ENCODE results near the gene FKBP5.

The FKBP5 gene

DNA sequence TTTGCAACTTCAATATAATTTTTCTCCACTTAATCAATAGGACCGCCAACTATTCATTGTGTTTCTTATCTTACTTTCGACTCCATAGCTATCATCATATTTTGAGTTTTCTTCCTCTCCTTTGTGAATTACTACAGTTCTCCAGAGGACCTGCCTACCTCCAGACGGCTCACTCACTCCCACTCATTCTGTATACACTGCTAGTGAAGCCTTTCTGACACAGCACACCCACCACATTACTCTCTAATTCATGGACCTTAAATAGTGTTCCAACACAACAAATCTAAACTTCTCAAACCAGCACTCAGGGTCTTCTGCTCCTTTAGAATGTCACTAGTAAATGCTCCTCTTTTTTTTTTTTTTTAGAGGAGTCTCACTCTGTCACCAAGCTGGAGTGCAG is 23.8 kb downstream of the FKBP5 start:
- no peak for DNase-seq (ENCODE audit: low read depth in 2 of 2)

DNA sequence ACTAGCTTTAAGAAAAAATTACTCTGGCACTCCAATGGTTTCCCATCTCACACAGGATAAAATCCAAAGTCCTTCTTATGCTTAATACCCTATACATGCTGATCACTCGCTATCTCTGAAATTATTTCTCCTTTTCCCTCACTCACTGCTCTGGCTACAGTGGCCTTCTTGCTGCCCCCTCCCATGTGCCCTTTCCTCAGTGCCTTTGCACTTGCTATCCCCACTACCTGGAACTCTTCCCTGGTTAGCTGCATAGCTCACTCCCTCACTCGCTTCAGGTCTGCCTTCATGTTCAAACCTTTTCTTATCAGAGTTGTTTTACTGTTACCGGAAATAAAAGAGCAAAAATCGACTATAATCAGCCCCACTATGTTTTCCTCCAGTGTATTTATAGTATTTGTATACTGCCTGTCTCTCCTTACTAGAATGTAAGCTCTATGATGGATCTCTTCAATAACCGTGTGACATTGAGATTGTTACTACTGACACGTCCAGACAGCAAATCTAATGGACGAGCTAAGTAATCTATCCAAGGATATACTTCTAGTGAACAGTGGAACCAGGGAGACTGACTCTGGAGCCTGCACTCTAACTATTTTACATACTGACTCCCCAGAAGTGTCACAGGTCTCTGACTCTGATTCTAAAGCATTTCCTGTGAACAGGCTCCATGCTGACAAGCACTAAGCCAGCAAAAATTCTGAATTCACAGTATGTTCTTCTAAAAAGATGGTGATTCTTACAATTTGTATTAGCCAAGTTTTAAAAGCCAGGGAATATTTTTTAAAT is 25.1 kb downstream of the FKBP5 start:
- no peak for DNase-seq (ENCODE audit: low read depth in 2 of 2)

DNA sequence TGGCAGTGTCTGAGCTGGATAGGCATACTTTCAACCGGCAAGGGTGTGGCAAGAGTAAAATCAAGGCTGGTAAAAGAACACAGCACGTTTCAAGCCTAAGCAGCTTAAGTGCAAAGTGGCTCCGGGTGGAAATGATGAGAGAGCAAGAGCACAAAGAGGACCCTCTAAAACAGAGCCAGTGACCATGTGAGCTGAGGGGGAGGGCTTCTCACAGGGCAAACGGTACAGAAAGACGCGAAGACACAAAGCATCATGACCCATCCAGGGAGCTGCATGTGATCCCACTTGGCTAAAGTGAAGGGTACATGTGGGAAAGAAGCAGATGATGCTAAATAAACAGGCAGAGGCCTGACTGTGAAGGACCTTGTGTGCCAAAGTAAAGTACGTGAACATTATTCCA is 25.7 kb downstream of the FKBP5 start:
- DNase-seq (ENCODE audit: low read depth in 2 of 2): no peak

DNA sequence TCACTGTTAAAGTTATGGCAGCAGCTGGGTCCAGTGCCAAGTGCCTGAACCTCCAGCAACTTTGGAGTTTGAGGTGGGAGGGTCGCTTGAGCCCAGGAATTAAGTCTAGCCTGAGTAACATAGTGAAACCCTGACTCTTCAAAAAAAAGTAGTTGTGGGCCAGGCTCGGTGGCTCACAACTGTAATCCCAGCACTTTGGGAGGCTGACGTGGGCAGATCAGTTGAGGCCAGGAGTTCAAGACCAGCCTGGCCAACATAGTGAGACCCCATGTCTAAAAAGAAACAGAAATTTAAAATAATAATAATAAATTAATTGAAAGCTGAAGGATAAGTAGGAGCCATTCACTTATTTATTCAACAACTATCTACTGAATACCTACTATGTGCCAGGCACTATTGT is 33.8 kb downstream of the FKBP5 start:
- DNase-seq (ENCODE audit: low read depth in 2 of 2): no peak

DNA sequence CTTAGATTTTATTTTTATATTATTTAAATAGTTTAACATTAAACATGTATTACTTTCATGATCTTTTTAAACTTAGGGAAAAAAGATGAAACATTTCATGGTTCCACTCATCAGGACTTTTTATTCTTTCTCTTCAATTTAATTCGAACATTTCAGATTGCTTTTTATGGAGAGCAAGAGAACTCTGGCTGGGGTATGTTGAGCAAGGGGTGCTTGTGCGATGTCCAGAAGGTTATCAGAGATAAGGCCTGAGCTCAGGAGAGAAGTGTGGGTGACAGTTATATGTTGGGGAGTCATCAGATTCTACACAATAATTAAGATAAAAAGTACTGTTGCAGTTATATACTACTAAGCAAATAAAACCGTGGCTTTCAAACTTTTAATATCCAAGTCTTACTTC is 37.5 kb downstream of the FKBP5 start:
- no peak for DNase-seq (ENCODE audit: low read depth in 2 of 2)

DNA sequence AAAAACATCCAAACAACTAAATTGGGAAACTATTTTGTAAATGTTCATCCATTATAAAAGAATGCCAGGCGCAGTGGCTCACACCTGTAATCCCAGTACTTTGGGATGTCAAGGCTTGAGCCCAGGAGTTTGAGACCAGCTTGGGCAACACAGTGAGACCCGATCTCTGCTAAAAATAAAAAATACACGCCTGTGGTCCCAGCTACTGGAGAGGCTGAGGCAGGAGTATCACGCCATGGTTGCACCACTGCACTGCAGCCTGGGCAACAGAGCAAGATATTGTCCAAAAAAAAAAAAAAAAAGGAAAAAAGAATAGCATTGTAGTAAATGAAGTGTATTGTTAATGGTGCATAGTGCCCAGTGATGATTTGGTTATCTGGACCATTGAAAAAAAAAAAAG is 38.7 kb downstream of the FKBP5 start:
- no peak for DNase-seq (ENCODE audit: low read depth in 2 of 2)

DNA sequence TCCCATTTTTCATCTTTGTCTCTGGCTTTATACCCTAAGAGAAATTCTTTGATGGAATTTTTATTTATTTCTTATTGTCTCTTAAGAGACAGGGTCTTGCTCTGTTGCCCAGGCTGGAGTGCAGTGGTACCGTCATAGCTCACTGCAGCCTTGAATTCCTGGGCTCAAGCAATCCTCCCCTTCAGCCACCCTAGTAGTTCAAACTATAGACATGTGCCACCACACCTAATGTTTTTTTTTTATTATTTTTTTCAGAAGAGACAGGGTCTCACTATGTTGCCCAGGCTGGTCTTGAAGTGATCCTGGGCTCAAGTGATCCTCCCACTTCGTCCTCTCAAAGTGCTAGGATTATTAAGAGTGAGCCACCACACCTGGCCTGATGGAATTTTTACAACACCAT is 40.5 kb downstream of the FKBP5 start:
- no peak for DNase-seq (ENCODE audit: low read depth in 2 of 2)

DNA sequence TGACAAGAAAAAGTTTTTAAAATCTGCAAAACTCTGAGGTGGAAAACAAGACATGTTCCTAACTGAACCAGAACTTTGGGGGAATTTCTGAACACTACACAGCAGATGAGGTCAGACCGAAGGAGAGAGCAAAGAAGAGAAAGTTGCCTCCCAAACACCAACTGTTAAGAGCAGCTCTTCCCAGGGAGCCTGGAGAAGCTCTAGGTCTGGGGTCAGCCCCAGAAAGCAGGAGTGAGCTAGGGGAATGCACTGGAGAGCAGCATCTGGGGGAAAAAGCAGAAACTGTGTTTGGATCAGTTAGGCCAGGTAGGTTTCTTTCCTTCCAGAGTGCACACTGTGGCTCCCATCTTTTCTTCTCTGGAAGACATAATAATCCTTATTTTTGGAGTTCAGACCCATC is 41.3 kb downstream of the FKBP5 start:
- DNase-seq (ENCODE audit: low read depth in 2 of 2): no peak

DNA sequence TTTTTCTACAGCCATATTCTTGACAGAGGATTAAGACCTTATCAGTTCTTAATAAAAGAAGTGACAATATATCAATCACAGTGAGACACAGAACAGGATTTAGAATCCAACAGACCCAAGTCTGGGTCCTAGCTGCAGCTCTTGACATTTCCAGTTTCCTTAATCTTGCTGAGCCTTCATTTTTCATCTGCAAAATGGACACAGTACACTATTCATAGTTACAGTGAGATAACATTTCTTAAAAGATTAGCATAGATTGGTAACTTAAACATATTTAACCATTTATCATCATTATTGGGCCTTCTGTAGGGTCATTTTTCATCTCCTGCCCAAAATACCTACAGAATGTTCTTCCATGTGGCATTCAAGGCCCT is 45.6 kb downstream of the FKBP5 start:
- no peak for DNase-seq (ENCODE audit: low read depth in 2 of 2)

DNA sequence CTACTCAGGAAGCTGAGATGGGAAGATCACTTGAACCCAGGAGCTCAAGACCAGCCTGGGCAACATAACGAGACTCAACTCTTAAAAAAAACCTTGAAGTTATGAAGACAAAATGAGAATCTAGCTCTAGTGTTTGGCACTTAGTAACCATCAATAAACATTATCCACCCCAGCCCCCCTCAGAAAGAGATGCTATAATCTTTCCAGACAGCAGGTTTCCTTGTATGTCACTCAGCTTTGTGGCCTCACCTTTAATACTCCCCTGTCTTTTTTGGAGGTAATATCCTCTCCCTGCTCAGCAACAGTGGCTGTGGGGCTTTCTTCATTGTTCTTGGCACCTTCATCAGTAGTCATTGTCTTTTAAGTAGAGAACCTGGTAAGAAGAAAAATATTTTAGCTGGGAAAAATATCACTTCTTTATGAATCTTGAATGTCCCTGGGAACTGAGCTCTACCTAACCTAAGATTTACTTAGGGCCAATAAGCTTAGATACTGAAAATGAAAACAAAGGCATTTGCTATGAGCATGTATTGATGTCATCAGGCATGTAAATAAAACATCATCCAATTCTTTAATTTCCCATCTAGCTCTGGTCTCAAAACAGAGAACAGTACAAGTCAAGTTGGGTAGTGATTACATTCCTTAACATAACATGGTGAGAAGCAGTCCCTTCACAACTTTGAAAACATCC is 46.1 kb downstream of the FKBP5 start:
- DNase-seq (ENCODE audit: low read depth in 2 of 2): no peak

DNA sequence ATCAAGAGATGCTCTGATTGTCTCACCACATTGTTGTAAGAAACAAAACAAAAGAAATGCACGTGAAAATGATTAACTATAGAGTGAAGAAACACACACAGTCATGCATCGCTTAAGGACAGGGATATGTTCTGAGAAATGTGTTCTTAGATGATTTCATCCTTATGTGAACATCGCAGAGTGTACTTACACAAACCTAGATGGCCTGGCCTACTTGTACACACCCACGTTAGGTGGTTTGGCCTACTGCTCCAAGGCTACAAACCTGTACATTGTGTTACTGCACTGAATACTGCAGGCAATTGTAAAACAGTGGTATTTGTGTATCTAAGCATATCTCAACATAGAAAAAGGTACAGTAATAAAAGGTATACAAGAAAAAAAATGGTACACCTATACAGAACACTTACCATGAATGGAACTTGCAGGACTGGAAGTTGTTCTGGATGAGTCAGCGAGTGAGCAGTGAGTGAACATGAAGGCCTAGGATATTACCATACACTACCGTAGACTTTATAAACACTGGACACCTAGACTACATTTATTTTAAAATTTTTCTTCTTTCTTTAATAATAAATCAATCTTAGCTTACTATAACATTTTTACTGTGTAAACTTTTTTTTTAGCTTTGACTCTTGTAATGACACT is 48.6 kb downstream of the FKBP5 start:
- DNase-seq (ENCODE audit: low read depth in 2 of 2): no peak

DNA sequence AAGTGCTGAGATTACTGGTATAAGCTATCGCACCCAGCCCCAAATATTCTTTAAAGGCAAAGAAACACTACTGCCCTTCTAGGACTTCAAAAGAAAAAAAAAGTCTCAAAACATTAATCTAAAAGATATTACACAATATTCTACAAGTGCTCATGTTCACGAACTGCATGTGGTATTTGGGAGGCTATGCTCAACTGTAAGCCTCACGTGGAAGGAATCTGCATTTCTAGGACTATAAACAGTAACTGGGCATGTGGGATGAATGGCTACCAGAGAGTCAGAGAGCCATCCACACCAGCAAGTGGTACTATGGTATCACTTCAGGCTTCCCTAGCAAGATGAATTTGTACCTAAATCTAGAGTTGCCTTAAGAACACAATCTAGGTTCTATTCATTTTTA is 50.0 kb downstream of the FKBP5 start:
- DNase-seq (ENCODE audit: low read depth in 2 of 2): no peak

DNA sequence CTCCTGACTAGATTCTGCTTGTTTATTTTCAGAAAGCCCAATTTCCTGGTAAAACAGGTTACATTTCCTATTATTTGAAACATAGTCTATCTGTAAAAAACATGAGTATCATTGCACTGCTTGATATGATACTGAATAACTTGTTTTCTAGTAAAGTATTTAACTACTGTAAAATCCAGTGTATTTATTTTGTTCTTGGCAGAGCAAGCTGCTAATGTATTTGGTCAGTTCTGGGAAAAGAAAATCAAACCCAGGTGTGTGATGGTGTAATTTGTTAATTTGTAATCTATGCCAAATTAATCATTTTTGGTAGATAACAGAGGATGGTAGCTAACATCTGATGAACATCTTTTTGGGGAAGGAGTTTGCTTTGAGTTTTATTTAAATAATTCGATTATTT is 50.8 kb downstream of the FKBP5 start:
- no peak for DNase-seq (ENCODE audit: low read depth in 2 of 2)

DNA sequence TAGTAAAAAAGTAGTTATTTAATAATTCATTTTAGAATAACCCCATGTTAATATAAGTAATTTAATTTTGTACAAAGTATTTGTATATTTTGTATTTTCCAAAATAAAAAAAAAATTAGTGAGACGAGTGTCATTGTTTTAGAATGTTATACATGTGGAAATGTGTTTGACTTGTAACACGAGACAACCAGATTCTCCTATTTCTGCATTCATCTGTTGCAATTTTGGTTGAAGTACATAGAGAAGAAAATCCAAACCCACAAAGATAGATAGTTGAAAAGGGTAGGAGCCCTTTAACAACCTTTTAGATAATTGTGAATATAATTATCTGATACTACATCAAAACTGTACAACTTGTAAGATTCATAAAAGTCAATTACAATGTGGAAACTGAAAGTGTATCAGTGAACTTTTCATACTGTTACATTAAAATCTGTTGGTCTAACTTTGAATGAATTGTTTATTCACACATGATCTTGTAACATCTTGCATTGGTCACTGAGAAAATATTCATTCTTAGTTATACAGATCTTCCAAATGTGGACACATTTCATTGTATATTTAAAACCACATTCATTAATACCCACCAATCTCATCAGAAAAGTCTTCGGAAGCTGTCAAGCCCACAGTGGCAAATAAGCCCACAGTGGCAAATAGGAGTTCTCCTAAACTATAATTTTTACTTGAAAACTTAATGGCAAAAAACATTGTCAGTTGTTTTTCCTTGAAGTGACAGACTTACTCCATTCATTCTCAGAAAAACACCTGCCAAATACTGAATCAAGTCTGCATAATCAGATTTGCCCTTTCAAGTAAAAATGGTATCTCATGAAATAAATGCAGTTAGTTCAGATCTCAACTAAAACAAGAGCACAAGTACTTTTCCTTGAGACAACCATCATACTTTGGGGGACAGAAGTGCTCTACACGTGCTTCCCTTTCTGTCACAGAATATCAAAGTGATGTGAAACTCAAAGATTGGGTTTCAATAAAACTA is 52.8 kb downstream of the FKBP5 start:
- DNase-seq (ENCODE audit: low read depth in 2 of 2): no peak

DNA sequence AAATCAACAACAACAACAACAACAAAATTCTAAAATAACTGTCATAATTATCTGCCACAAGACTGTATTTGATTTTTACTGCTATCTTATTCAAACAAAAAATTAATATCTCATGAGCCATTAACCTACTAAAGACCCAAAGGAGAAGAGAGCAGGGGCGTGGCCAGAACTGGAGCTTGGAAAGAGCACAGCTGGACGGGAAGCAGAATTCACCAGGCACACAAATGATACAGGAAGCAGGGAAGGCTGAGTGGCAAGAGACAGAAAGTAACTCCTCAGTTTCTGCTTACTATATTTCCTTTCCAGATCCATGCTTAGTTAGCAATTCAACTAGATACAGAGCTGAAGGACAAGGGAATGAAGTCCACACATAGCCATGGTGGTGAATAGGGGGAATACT is 54.4 kb downstream of the FKBP5 start:
- DNase-seq (ENCODE audit: low read depth in 2 of 2): no peak

DNA sequence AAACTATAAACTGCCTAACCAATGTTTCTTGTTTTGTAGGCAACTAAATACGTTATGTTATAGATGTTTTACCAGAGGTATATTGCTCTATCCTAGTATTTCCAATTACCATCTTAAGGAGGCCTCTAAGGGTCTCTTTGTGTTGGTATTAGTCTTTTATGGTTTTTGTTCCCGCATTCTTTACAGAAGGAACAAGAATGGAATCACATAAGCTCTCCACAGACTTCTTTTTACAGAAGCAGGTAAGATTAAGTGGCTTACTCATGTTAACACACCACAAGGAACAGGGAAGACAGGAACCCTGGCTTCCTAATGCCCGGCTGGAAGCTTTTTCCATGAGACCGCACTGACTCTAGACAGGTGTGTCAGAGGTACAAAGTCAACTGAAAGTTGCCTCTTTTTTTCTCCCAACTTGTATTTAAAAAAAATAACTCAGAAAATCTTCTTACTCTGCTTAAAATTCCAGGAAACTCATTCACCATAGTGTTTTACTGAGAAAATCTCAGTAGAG is 55.1 kb downstream of the FKBP5 start:
- DNase-seq (ENCODE audit: low read depth in 2 of 2): no peak

DNA sequence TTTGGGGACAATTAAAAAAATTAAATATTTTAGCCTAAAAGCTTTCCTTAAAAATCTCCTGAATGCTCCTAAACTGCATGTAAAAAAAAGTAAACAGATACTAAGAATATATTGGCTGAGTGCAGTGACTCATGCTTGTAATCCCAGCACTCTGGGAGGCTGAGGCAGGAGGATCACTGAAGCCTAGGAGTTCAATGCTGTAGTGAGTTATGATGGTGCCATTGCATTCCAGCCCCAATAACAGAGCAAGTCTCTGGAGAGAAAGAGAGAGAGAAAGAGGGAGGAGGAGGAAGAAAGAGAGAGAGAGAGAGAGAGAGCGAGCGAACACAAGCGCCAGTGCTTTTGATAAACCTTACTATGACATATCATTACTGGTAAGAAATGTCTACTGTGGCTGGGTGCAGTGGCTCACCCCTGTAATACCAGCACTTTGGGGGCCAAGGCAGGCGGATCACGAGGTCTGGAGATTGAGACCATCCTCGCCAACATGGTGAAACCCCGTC is 58.8 kb downstream of the FKBP5 start:
- DNase-seq (ENCODE audit: low read depth in 2 of 2): no peak

DNA sequence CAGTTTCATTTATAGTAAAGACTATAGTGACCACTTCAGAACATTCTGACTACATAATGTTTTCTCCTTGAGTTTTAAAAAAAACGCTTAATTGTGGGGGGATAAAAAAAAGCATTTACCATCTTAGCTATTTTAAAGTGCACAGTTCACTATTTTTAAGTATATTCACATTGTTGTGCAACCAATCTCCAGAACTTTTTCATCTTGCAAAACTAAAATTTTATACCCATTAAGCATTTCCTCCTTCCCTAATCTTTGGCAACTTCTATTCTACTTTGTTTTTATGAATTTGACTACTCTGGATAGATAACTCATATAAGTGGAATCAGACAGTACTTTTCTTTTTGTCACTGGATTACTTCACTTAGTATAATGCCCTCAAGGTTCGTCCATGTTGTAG is 62.3 kb downstream of the FKBP5 start:
- DNase-seq (ENCODE audit: low read depth in 2 of 2): no peak

DNA sequence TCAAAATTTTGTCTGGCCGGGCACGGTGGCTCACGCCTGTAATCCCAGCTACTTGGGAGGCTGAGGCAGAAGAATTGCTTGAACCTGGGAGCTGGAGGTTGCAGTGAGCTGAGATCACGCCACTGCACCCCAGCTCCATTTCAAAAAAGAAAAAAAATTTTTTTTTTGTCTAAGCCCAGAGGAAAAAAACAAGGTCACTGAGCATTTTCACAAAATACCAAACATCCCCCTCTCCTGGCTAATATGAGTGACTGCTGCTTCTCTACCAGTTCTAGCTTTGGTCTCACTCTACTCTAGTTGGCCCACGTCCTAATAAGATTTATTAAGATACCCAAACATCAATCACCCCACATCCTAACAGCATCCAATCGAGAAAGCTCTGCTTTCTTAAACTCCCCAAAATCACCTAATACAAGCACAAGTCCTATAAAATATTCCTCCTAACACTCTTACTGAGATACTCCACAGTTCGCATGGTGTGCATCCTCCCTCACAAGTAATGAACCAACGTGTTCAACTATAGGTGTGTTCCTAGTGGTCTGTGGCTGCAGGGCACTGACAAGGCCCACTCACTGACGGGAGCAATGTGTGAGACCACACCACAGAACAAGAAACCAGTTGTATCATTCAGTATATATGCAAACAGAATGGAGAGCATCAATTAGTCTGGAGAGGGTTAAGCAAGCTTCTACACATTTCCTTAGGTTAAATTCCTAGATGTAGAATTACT is 64.2 kb downstream of the FKBP5 start:
- no peak for DNase-seq (ENCODE audit: low read depth in 2 of 2)

DNA sequence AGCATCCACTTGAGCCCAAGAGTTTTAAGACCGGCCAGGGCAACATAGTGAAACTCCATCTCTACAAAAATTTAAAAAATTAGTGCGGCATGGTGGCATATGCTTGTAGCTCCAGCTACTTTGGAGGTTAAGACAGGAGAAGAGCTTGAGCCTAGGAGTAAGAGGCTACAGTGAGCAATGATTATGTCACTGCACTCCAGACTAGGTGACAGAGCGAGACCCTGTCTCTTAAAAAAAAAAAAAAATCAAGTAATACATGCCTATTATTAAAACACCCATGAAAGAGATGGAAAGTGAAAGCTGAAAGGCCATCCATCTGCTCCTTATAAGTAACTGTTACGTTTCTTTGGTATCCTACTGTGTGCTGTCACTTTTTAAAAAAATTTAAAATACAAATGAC is 66.4 kb downstream of the FKBP5 start:
- no peak for DNase-seq (ENCODE audit: low read depth in 2 of 2)

DNA sequence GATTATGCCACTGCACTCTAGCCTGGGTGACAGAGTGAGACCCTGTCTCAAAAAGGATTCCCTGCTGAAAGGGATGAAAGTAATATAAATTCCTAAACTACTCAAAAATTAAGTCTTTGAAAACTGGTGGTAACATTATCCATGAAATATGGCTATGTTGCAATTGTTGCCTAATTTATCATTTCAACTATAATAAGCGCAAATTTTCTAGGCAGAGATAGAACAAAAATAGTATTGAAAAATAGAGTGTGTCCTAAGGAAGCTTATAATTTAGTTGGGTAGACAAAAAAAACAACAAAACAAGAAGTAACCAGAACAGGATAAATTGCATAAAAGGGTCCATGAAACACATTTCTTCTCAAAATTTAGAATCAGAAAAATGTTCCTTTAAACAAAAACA is 68.0 kb downstream of the FKBP5 start:
- no peak for DNase-seq (ENCODE audit: low read depth in 2 of 2)
